Fibroblast of lung (primary cell): Measurements from ENCODE around the gene METTL18. TPM values are rescaled to one million over a fixed set of nuclear protein-coding genes. Genes with fewer than 3 reads are reported as not detected.

Experiments used
- DNase-seq, 2 donors: peaks; one replicate each; pipeline versions ENCODE4 v3.0.0 to v3.0.0-alpha.2; 2010; ENCODE audit warnings: low read depth in 2 of 2
- H2AFZ ChIP-seq: 2 replicates; pipeline ENCODE4 v1.5.1; 2012; ENCODE audit warnings: low read length, control low read depth, inconsistent platforms
- H3K27ac ChIP-seq: 2 replicates; pipeline ENCODE4 v1.5.1; 2011; ENCODE audit warnings: low read length, control low read depth; ENCODE audit not compliant: insufficient read depth
- H3K27me3 ChIP-seq: 2 replicates; pipeline ENCODE4 v1.5.1; 2011; ENCODE audit warnings: mild to moderate bottlenecking, low read length; ENCODE audit not compliant: control insufficient read depth, insufficient read depth
- H3K36me3 ChIP-seq: 2 replicates; pipeline ENCODE4 v1.5.1; 2011; ENCODE audit warnings: low read length; ENCODE audit not compliant: control insufficient read depth, insufficient read depth
- H3K4me1 ChIP-seq: 2 replicates; pipeline ENCODE4 v1.5.1; 2011; ENCODE audit warnings: low read length; ENCODE audit not compliant: control insufficient read depth, insufficient read depth; ENCODE audit errors: extremely low read depth
- H3K4me2 ChIP-seq: 2 replicates; pipeline ENCODE4 v1.5.1; 2011; ENCODE audit warnings: low read length, control low read depth; ENCODE audit not compliant: insufficient read depth; ENCODE audit errors: extremely low read depth
- H3K4me3 ChIP-seq, 4 experiments: fragments of 200-600 bp in 1 of 4; sonication (generic) in 1 of 4; replicated peaks in 1 of 4; 2 replicates each; pipeline ENCODE4 v1.5.1; 2011 to 2016; ENCODE audit warnings: low read length in 4 of 4, low read depth in 3 of 4, mild to moderate bottlenecking in 3 of 4, control low read depth in 2 of 4, inconsistent platforms in 1 of 4, mixed read lengths in 1 of 4; ENCODE audit not compliant: insufficient read depth in 1 of 4; ENCODE audit errors: control extremely low read depth in 1 of 4
- H3K79me2 ChIP-seq: 2 replicates; pipeline ENCODE4 v1.5.1; 2012; ENCODE audit warnings: mild to moderate bottlenecking, low read length, inconsistent platforms; ENCODE audit not compliant: control insufficient read depth, insufficient read depth
- H3K9ac ChIP-seq: 2 replicates; pipeline ENCODE4 v1.5.1; 2011; ENCODE audit warnings: mild to moderate bottlenecking, low read length, control low read depth; ENCODE audit not compliant: insufficient read depth
- H3K9me3 ChIP-seq: 2 replicates; pipeline ENCODE4 v1.5.1; 2012; ENCODE audit warnings: low read depth, low read length; ENCODE audit not compliant: control insufficient read depth, insufficient read depth
- H4K20me1 ChIP-seq: 2 replicates; pipeline ENCODE4 v1.5.1; 2011; ENCODE audit warnings: low read length; ENCODE audit not compliant: control insufficient read depth, insufficient read depth; ENCODE audit errors: extremely low read depth
- EZH2 ChIP-seq: IDR thresholded peaks from 2 replicates; pipeline ENCODE4 v1.5.1; 2012; ENCODE audit warnings: low read length, control low read depth, mild to moderate bottlenecking; ENCODE audit errors: missing control alignments
- polyA plus RNA-seq, 2 donors: library from polyadenylated mRNA; depleted of rRNA in 1 of 2; stranded (reverse) in 1 of 2; unstranded in 1 of 2; fragments of >200 nt; gene quantifications; 2 replicates each; pipeline ENCODE4 v1.2.1, GENCODE V29; 2011 to 2012; ENCODE audit warnings: missing spikeins in 1 of 2
- total RNA-seq: library from RNA; depleted of rRNA; stranded (reverse); fragments of >200 nt; gene quantifications from 2 replicates; pipeline ENCODE4 v1.2.1, GENCODE V29; 2014
- TF ChIP-seq, protein P1 (sequence below), 2 donors: IDR thresholded peaks in 1 of 2; conservative IDR thresholded peaks in 1 of 2; 1 replicate in 1 of 2; 2 replicates in 1 of 2; pipeline ENCODE4 v1.5.1; 2011 to 2012; ENCODE audit warnings: low read length in 2 of 2, control low read depth in 1 of 2, inconsistent platforms in 1 of 2, low read depth in 1 of 2, mild to moderate bottlenecking in 1 of 2

The METTL18 gene
- total and polyA plus RNA-seq, 2 donors (not counting 1 experiment from before 2014, with no cell fraction given), result 5.3 to 10.9 TPM

DNA sequence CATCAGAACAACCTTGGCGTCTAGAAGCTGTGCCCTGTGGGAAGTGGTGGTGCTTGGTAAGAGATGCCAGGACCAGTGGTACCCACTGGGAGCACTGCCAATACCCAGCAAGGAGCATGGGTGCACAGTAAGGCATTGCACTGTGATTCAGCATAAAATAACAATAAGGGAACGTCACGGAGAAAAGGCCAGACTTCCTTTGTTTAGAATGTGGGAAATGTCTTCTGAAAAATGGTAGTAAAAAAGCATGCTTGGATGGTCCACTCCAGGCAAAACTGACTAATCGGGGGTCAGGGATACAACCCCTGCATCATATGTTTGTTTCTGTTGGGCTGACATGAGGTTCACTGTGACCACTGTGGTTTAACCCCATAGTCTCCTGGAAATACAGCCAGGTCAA lies 14.7 kb downstream of the METTL18 start:
- peak; percentile 68 to 81 for DNase-seq
- Histone ChIP-seq H3K9me3 (no peaks in the 10 kb centered on the region), H3K36me3 (no peaks in the 10 kb centered on the region), H4K20me1 (no peaks in the 10 kb centered on the region), H3K4me1 (peaks cover 6% of the 10 kb centered on the region), H3K9ac (no peak overlapping the region), H3K27ac (no peak overlapping the region), H3K4me3 (no peak overlapping the region), H3K27me3 (no peaks in the 10 kb centered on the region), H3K4me2 (peak overlapping the region; percentile 40), H2AFZ (no peak overlapping the region), H3K79me2 (no peaks in the 10 kb centered on the region)
- TF ChIP-seq EZH2, result no peak
- TF ChIP-seq, protein P1, sequence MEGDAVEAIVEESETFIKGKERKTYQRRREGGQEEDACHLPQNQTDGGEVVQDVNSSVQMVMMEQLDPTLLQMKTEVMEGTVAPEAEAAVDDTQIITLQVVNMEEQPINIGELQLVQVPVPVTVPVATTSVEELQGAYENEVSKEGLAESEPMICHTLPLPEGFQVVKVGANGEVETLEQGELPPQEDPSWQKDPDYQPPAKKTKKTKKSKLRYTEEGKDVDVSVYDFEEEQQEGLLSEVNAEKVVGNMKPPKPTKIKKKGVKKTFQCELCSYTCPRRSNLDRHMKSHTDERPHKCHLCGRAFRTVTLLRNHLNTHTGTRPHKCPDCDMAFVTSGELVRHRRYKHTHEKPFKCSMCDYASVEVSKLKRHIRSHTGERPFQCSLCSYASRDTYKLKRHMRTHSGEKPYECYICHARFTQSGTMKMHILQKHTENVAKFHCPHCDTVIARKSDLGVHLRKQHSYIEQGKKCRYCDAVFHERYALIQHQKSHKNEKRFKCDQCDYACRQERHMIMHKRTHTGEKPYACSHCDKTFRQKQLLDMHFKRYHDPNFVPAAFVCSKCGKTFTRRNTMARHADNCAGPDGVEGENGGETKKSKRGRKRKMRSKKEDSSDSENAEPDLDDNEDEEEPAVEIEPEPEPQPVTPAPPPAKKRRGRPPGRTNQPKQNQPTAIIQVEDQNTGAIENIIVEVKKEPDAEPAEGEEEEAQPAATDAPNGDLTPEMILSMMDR (conservative IDR thresholded peaks at IDR 0.05 in 1 of 2, IDR thresholded peaks at IDR 0.05 in 1 of 2; ENCODE audit: low read depth in 1 of 2, low read length in 2 of 2), result no peak

DNA sequence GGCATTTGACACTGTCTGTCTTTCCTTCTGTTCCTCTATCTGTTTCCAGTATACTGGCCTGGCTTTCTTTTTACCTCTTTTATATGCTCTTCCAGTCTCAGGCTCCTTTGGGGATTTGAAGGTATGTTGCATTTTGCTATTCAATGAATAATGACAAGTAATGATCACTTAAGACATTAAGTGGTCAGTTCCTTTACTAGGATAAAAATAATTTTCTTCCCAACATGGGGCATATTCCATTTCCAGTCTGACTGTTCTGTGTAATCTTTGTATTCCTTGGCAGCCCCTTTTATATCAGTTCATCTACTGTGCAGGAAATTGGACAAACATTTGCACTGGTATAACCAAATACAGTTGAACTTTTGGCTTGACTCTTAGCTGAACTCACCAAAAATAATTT lies 15.6 kb downstream of the METTL18 start:
- Histone ChIP-seq H3K36me3 (no peaks in the 10 kb centered on the region), H4K20me1 (no peaks in the 10 kb centered on the region), H3K27ac (no peak overlapping the region), H3K4me2 (no peak overlapping the region), H2AFZ (no peak overlapping the region), H3K9me3 (no peaks in the 10 kb centered on the region), H3K4me3 (no peak overlapping the region), H3K4me1 (peaks cover 6% of the 10 kb centered on the region), H3K27me3 (no peaks in the 10 kb centered on the region), H3K79me2 (no peaks in the 10 kb centered on the region), H3K9ac (no peak overlapping the region)
- peak; percentile 6 to 56 for DNase-seq
- TF ChIP-seq, protein P1 (conservative IDR thresholded peaks at IDR 0.05 in 1 of 2, IDR thresholded peaks at IDR 0.05 in 1 of 2; ENCODE audit: low read depth in 1 of 2, low read length in 2 of 2), result no peak
- TF ChIP-seq EZH2, result no peak

DNA sequence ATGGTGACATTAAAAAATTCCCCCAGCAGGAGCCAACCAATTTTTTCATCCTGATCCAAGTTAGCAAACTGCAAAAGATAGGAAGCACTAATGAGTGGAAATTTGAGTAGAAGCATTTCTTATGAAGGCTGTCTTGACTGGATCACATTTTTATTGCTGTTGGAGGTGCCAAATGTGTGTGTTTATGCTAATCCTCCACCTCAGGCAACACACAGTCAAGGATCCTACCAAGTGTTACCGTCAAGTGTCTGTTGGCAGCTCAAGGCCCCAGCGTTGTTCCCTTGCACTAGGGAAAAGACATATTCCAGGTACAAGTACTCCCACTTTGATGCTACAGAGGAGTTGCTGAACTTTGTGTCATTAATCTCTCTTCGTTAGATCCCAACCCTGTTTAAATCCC lies 18.3 kb downstream of the METTL18 start:
- Histone ChIP-seq H3K4me2 (no peak overlapping the region), H3K9me3 (no peaks in the 10 kb centered on the region), H3K4me3 (no peak overlapping the region), H3K4me1 (peaks cover 6% of the 10 kb centered on the region), H3K27ac (no peak overlapping the region), H4K20me1 (no peaks in the 10 kb centered on the region), H3K9ac (no peak overlapping the region), H3K79me2 (no peaks in the 10 kb centered on the region), H3K27me3 (no peaks in the 10 kb centered on the region), H3K36me3 (no peaks in the 10 kb centered on the region), H2AFZ (no peak overlapping the region)
- TF ChIP-seq, protein P1 (conservative IDR thresholded peaks at IDR 0.05 in 1 of 2, IDR thresholded peaks at IDR 0.05 in 1 of 2; ENCODE audit: low read depth in 1 of 2, low read length in 2 of 2), result no peak
- no peak for TF ChIP-seq EZH2
- no peak for DNase-seq
